LNCAP (cell line): Measurements from ENCODE around the gene ACP7.

Source experiments
- CTCF ChIP-seq: fragments of 450-650 bp; IDR thresholded peaks from 2 replicates; pipeline ENCODE4 v1.5.1; 2017; ENCODE audit warnings: mild to moderate bottlenecking

ACP7 gene

GRCh38 chr19:39112338-39112890, 28.2 kb downstream of the ACP7 start:
- no peak for TF ChIP-seq CTCF

DNA sequence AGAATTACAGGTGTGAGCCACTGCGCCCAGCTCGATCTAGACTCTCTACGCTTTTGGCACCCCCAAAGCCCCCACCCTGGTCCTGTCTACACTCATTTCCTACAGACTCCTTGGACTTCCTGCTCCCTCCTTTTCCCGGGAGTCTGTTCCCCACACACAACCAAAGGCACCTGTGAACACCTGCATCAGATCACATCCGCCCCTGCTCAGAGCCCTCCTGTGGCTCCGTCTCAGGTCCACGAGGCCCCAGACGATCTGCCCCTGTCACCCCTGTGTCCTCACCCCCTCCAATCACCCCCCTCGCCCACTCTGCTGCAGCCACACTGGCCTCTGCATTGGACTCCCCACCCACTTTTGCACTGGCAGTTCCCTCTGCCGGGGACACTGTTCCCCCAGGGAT, 29.0 kb downstream of the ACP7 start:
- TF ChIP-seq CTCF = no peak

GRCh38 chr19:39115105-39115847, 31.1 kb downstream of the ACP7 start:
- TF ChIP-seq CTCF = no peak

- no peak for TF ChIP-seq CTCF
Measured at GRCh38 chr19:39119830-39120229, 35.7 kb downstream of the ACP7 start.

DNA sequence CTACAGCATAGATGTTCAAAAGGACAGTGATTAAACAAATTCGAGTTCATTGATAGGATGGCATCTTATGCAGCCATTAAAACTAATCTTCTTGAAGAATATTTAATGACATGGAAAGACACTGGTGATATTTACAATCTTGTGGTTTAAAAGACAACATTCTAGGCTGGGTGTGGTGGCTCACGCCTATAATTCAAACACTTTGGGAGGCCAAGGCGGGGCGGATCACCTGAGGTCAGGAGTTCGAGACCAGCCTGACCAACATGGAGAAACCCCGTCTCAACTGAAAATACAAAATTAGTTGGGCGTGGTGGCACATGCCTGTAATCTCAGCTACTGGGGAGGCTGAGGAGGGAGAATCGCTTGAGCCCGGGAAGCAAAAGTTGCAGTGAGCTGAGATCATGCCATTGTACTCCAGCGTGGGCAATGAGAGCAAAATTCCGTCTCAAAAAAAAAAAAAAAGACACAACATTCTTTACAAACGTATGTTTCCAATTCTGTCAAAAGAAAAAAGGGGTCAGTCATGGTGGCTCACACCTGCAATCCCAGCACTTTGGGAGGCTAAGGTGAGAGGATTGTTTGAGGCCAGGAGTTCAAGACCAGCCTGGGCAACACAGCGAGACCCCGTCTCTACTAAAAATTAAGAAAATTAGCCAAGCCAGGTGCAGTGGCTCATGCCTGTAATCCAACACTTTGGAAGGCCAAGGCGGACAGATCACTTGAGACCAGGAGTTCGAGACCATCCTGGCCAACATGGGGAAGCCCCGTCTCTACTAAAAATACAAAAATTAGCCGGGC, 39.0 kb downstream of the ACP7 start:
- TF ChIP-seq CTCF = no peak

DNA sequence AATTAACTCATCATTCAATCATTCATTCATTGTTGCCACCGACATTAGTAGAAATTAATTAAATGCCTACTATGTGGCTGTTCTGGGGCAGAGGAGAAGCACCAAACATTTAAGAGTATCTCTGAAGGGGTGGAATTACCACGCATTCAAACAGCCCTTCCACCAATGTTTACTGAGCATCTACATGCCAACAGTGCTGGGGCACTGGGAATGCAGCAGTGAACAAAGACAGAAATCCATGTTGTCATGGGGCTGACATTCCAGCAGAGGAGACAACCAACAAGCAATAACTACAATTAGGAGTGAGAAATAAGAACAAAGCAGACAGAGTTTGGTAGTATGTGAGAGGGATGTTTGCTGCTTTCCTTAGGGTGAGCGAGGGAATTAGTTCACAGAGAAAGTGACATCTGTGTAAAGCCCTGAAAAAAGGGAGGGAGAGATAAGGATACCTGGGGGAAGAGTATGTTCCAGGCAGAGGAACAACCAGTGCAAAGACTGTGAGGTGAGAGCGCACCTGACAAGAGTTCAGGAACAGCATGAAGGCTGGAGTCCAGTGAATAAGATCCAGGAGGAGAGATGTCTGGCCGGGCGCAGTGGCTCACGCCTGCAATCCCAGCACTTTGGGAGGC, 40.1 kb downstream of the ACP7 start:
- no peak for TF ChIP-seq CTCF

- no peak for TF ChIP-seq CTCF
Measured at GRCh38 chr19:39125199-39125553, 41.0 kb downstream of the ACP7 start.
